Mesodermal cell (in vitro differentiated cells): ENCODE results near the gene MMP14.

Experiments
- H3K27ac ChIP-seq: 2 replicates; pipeline ENCODE4 v1.7.0; 2013; ENCODE audit warnings: mild to moderate bottlenecking, low read depth, low read length, moderate library complexity; ENCODE audit not compliant: severe bottlenecking
- H3K36me3 ChIP-seq: 2 replicates; pipeline ENCODE4 v1.7.1; 2013; ENCODE audit warnings: mild to moderate bottlenecking, low read length, moderate library complexity; ENCODE audit not compliant: control insufficient read depth, insufficient read depth
- H3K4me1 ChIP-seq: one replicate; pipeline ENCODE4 v1.7.1; 2013; ENCODE audit warnings: mild to moderate bottlenecking, low read length; ENCODE audit not compliant: insufficient read depth, control insufficient read depth, poor library complexity, severe bottlenecking
- H3K4me3 ChIP-seq: 2 replicates; pipeline ENCODE4 v1.7.0; 2013; ENCODE audit warnings: low read length, control low read depth, mild to moderate bottlenecking; ENCODE audit not compliant: insufficient read depth, poor library complexity, severe bottlenecking; ENCODE audit errors: extremely low read depth
- H3K9me3 ChIP-seq: 2 replicates; pipeline ENCODE4 v1.7.1; 2013; ENCODE audit warnings: mild to moderate bottlenecking, low read length, moderate library complexity; ENCODE audit not compliant: control insufficient read depth
- WGBS, 2 experiments: methylation state at CpG; one replicate each; pipeline ENCODE4 v1.1.5; 2013; ENCODE audit warnings: missing lambda C conversion rate in 2 of 2; ENCODE audit not compliant: insufficient coverage in 2 of 2; 5-methylcytosine and 5-hydroxymethylcytosine counted together

Gene MMP14

DNA sequence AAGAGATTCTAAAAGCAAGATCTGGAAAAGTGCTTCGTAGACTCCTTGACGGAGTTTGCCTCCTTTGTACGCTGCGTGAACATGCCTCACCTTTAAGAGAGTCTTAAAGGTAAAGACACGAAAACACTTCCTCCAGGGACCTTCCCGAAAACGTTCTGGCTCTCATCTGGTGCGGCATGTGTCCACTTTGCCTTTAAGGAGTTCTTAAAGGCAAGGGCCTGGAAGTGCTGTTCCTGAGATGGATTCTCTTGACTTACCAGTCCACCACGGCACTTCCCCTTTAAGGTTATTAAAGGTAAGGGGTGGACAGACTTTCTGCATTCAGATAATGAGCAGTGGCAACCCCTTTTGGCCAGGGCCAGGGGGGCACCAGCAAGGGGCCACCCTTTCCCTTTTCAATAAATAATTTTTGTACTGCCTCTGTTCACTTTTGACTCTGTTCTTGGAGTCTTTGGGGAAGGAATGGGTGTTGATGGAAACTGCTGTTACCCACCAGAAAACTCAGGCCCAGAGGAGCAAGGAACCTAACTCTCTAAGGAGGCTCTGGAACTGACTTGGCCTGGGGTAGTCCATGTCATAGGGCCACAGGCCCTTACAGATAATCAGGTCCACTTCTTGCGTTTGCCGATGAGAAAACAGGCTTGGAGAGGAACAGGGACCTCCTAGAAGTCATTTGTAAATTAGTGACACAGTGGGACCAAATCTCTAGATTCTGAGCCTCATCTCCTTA is 51.0 kb downstream of the MMP14 start:
- 24 to 40% methylated on average over 8 to 9 of the region's 11 CpGs for WGBS, 2 experiments
- peak overlapping the region; percentile 78 for H3K27ac ChIP-seq
- peak overlapping the region; percentile 57 for H3K4me3 ChIP-seq
- peaks cover 7% of the 10 kb centered on the region for H3K4me1 ChIP-seq
- H3K36me3 ChIP-seq = no peaks in the 10 kb centered on the region
- H3K9me3 ChIP-seq = no peaks in the 10 kb centered on the region

- Histone ChIP-seq H3K27ac (no peak overlapping the region), H3K9me3 (no peaks in the 10 kb centered on the region), H3K4me1 (peaks cover 2% of the 10 kb centered on the region), H3K36me3 (no peaks in the 10 kb centered on the region), H3K4me3 (peak overlapping the region; percentile 57)
- WGBS, 2 experiments = 89 to 91% methylated on average over 5 of the region's 5 CpGs
Observed at GRCh38 chr14:22887990-22888378, 51.6 kb downstream of the MMP14 start.

DNA sequence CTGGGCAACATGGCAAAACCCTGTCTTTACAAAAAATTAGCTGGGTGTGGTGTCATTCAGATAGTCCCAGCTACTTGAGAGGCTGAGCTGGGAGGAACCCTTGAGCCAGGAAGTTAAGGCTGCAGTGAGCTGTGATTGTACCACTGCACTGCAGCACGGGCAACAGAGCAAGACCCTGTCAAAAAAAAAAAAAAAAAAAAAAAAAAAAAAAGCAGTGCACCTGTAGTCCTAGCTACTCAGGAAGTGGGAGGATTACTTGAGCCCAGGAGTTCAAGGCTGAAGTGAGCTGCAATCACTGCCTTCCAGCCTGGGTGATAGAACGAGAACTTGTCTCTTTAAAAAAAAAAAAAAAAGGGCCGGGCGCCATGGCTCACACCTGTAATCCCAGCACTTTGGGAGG is 52.3 kb downstream of the MMP14 start:
- Histone ChIP-seq H3K4me3 (no peak overlapping the region), H3K9me3 (no peaks in the 10 kb centered on the region), H3K27ac (no peak overlapping the region), H3K36me3 (no peaks in the 10 kb centered on the region), H3K4me1 (peaks cover 2% of the 10 kb centered on the region)
- 100% methylated on average over 1 of the region's 4 CpGs; no CpG with 5 or more reads in 1 of the 2 experiments for WGBS, 2 experiments

- H3K27ac ChIP-seq = no peak overlapping the region
- H3K4me1 ChIP-seq = peaks cover 2% of the 10 kb centered on the region
- 83 to 100% methylated on average over 1 of the region's 1 CpG for WGBS, 2 experiments
- H3K4me3 ChIP-seq = no peak overlapping the region
- H3K9me3 ChIP-seq = no peaks in the 10 kb centered on the region
- H3K36me3 ChIP-seq = no peaks in the 10 kb centered on the region
Observed at GRCh38 chr14:22890416-22890815, 54.0 kb downstream of the MMP14 start.

DNA sequence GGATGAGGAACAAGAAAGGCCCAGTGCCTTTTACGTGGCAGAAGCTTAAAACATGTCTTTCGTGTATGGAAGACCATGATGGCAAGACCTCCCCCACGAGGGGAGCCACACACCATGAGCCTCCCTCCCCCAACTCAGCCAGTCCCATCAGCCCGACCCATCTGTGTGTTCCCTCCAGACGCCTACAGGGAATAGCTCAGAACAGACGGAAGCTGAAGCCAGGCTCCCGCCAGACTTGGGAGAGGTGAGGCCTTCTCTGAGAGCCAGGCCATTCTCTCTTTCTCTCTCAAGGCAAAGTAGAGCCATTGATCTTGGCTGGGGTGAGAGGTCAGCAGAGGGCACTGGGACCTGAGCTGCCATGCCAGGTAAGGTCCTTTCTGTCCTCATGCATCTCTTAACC is 56.1 kb downstream of the MMP14 start:
- Histone ChIP-seq H3K4me1 (peaks cover 5% of the 10 kb centered on the region), H3K4me3 (no peak overlapping the region), H3K9me3 (no peaks in the 10 kb centered on the region), H3K36me3 (no peaks in the 10 kb centered on the region), H3K27ac (no peak overlapping the region)
- 92 to 97% methylated on average over 5 to 6 of the region's 7 CpGs for WGBS, 2 experiments

GRCh38 chr14:22893706-22894105 is 57.3 kb downstream of the MMP14 start:
- WGBS, 2 experiments = 82 to 90% methylated on average over 2 to 3 of the region's 4 CpGs
- Histone ChIP-seq H3K36me3 (no peaks in the 10 kb centered on the region), H3K27ac (no peak overlapping the region), H3K4me1 (peaks cover 11% of the 10 kb centered on the region), H3K4me3 (no peak overlapping the region), H3K9me3 (no peaks in the 10 kb centered on the region)

DNA sequence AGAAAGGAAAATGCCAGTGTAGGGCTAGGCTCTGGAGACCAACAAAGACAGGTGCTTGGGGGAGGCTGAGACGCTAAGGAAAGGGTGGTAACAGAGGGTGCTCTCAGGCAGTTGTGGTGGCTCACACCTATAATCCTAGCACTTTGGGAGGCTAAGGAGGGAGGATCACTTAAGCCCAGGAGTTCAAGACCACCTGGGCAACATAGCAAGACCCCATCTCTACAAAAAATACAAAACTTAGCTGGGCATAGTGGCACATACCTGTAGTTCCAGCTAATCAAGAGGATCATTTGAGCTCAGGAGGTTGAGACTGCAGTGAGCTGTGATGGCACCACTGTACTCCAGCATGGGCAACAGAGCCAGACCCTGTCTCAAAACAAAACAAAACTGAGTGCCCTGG is 59.0 kb downstream of the MMP14 start:
- no peak overlapping the region for H3K4me3 ChIP-seq
- peaks cover 5% of the 10 kb centered on the region for H3K36me3 ChIP-seq
- peaks cover 16% of the 10 kb centered on the region for H3K4me1 ChIP-seq
- WGBS, 2 experiments = 100% methylated on average over 1 of the region's 1 CpG
- H3K9me3 ChIP-seq = no peaks in the 10 kb centered on the region
- no peak overlapping the region for H3K27ac ChIP-seq

- peaks cover 16% of the 10 kb centered on the region for H3K4me1 ChIP-seq
- 96 to 97% methylated on average over 5 of the region's 5 CpGs for WGBS, 2 experiments
- no peaks in the 10 kb centered on the region for H3K9me3 ChIP-seq
- no peak overlapping the region for H3K4me3 ChIP-seq
- peaks cover 15% of the 10 kb centered on the region for H3K36me3 ChIP-seq
- no peak overlapping the region for H3K27ac ChIP-seq
Observed at GRCh38 chr14:22896356-22896755, 60.0 kb downstream of the MMP14 start.

DNA sequence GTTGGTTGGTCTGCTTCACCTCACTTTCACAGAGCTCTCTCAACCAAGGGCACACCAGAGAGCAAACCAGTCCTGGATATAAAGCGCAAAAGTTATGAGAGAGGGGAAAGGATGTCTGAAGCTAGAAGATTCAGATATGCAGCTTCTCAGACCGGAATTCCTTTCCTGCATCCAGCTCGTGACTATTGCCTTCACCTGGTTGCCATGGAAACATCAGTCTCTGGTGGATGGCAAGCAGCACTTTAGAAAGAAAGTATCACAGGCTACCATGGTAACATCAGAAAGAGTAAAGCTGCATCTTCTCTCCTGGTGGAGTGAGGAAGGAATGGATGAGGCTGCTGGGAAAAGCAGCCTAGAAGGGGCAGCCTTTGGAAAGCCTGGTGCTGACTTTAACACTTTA is 60.4 kb downstream of the MMP14 start:
- no peak overlapping the region for H3K27ac ChIP-seq
- H3K36me3 ChIP-seq = peaks cover 19% of the 10 kb centered on the region
- WGBS, 2 experiments = 83 to 93% methylated on average over 2 to 3 of the region's 3 CpGs
- peaks cover 16% of the 10 kb centered on the region for H3K4me1 ChIP-seq
- no peaks in the 10 kb centered on the region for H3K9me3 ChIP-seq
- no peak overlapping the region for H3K4me3 ChIP-seq

- H3K4me3 ChIP-seq = no peak overlapping the region
- H3K9me3 ChIP-seq = no peaks in the 10 kb centered on the region
- WGBS, 2 experiments = 100% methylated on average over 1 of the region's 1 CpG
- no peak overlapping the region for H3K27ac ChIP-seq
- H3K4me1 ChIP-seq = peaks cover 16% of the 10 kb centered on the region
- peaks cover 25% of the 10 kb centered on the region for H3K36me3 ChIP-seq
Observed at GRCh38 chr14:22897357-22897756, 61.0 kb downstream of the MMP14 start.
